Natural killer cell (primary cell): ENCODE measurements around the gene BEST2. TPM values are rescaled to one million over a fixed set of nuclear protein-coding genes. Genes with fewer than 3 reads are reported as not detected.
A peak's percentile ranks its signal among the peaks of the same experiment; 100 is the strongest.
"Not testable (repeated sequence)": the region's sequence is repeated elsewhere in the genome, so short reads cannot be mapped to it uniquely, and the experiment has no call there.

Source experiments
- ATAC-seq, 3 donors: fragments of 150-1000 bp in 2 of 3; fragments of 200-7000 bp in 1 of 3; cut with Tn5 transposase; 1 replicate in 1 of 3; 2 replicates in 2 of 3; pipeline ENCODE4 v1.10.0; 2021; ENCODE audit warnings: mild to moderate bottlenecking in 2 of 3, moderate library complexity in 2 of 3
- DNase-seq, 2 donors: peaks; one replicate each; pipeline versions ENCODE4 v3.0.0 to v3.0.0-alpha.2; 2013 to 2021; ENCODE audit warnings: mixed read lengths in 1 of 2
- H3K27ac ChIP-seq: one replicate; pipeline ENCODE4 v1.5.1; 2013; ENCODE audit warnings: mild to moderate bottlenecking, low read length
- H3K27me3 ChIP-seq: one replicate; pipeline ENCODE4 v1.6.1; 2013; ENCODE audit warnings: low read length; ENCODE audit not compliant: control insufficient read depth, insufficient read depth
- H3K36me3 ChIP-seq: one replicate; pipeline ENCODE4 v1.6.1; 2013; ENCODE audit warnings: low read length; ENCODE audit not compliant: control insufficient read depth, insufficient read depth
- H3K4me1 ChIP-seq: one replicate; pipeline ENCODE4 v1.6.1; 2013; ENCODE audit warnings: low read length; ENCODE audit not compliant: control insufficient read depth, insufficient read depth
- H3K4me3 ChIP-seq: one replicate; pipeline ENCODE4 v1.5.1; 2013; ENCODE audit warnings: low read length
- H3K9me3 ChIP-seq: one replicate; pipeline ENCODE4 v1.6.1; 2013; ENCODE audit warnings: low read length; ENCODE audit not compliant: control insufficient read depth, insufficient read depth
- H3K27ac Mint-ChIP-seq, 2 donors: one replicate each; pipeline ENCODE4 v1.8.0; 2022; ENCODE audit warnings: mild to moderate bottlenecking in 2 of 2, mixed read lengths in 2 of 2, moderate library complexity in 1 of 2
- H3K27me3 Mint-ChIP-seq, 2 donors: one replicate each; pipeline ENCODE4 v1.8.0; 2022; ENCODE audit warnings: low read depth in 2 of 2, mixed read lengths in 2 of 2
- H3K36me3 Mint-ChIP-seq: one replicate; pipeline ENCODE4 v1.8.0; 2022; ENCODE audit warnings: mixed read lengths
- H3K4me1 Mint-ChIP-seq, 2 donors: one replicate each; pipeline ENCODE4 v1.8.0; 2022; ENCODE audit warnings: mixed read lengths in 2 of 2
- H3K4me3 Mint-ChIP-seq: one replicate; pipeline ENCODE4 v1.8.0; 2022; ENCODE audit warnings: mild to moderate bottlenecking, moderate library complexity, mixed read lengths
- H3K9me3 Mint-ChIP-seq, 2 donors: one replicate each; pipeline ENCODE4 v1.8.0; 2022; ENCODE audit warnings: mixed read lengths in 2 of 2
- WGBS: methylation state at CpG from one replicate; pipeline ENCODE4 v1.1.7; 2013; ENCODE audit warnings: missing lambda C conversion rate; ENCODE audit not compliant: insufficient coverage; 5-methylcytosine and 5-hydroxymethylcytosine counted together
- intact Hi-C: fragments of 100-400 bp; cut with micrococcal nuclease; formaldehyde crosslinking; loops from one replicate; pipeline ENCODE4 v1.14.2; 2022
- total RNA-seq, 4 donors: library from RNA; stranded (reverse); fragments of 120-200 nt in 1 of 4; gene quantifications; one replicate each; pipeline versions ENCODE4 v1.2.3 to v1.2.4, GENCODE V29; 2013 to 2022
- TF ChIP-seq, protein P1 (sequence below): fragments of 200-600 bp; IDR thresholded peaks from one replicate; pipeline ENCODE4 v1.8.0; 2022; ENCODE audit warnings: antibody characterized with exemption

Gene BEST2
- total RNA-seq, 3 donors from 2014 or later (not counting 1 experiment from before 2014, with no cell fraction given): not detected

- no peak for ATAC-seq
- Histone ChIP-seq H3K4me1 (peaks cover 36% of the 10 kb centered on the region), H3K27me3 (no peaks in the 10 kb centered on the region), H3K4me3 (peak overlapping the region; percentile 60), H3K27ac (peak overlapping the region; percentile 44), H3K36me3 (peaks cover 8% of the 10 kb centered on the region), H3K9me3 (no peaks in the 10 kb centered on the region)
- Mint-ChIP-seq H3K9me3 (no peaks in the 10 kb centered on the region), H3K27ac (peak overlapping the region; percentile 91 to 96), H3K4me3 (peak overlapping the region; percentile 93), H3K36me3 (no peaks in the 10 kb centered on the region), H3K27me3 (no peaks in the 10 kb centered on the region), H3K4me1 (peaks cover 26 to 42% of the 10 kb centered on the region in 2 donors)
- WGBS: under 1% methylated on average over 7 of the region's 7 CpGs
- TF ChIP-seq, protein P1, sequence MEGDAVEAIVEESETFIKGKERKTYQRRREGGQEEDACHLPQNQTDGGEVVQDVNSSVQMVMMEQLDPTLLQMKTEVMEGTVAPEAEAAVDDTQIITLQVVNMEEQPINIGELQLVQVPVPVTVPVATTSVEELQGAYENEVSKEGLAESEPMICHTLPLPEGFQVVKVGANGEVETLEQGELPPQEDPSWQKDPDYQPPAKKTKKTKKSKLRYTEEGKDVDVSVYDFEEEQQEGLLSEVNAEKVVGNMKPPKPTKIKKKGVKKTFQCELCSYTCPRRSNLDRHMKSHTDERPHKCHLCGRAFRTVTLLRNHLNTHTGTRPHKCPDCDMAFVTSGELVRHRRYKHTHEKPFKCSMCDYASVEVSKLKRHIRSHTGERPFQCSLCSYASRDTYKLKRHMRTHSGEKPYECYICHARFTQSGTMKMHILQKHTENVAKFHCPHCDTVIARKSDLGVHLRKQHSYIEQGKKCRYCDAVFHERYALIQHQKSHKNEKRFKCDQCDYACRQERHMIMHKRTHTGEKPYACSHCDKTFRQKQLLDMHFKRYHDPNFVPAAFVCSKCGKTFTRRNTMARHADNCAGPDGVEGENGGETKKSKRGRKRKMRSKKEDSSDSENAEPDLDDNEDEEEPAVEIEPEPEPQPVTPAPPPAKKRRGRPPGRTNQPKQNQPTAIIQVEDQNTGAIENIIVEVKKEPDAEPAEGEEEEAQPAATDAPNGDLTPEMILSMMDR: no peak
- intact Hi-C loops: loop anchor here (1.0 to 5.0 kb wide), 4 partner anchors 10 to 69 kb away; partner anchors contain the start of genes DHPS, JUNB, MAN2B1 and WDR83
- no peak for DNase-seq
Measured at GRCh38 chr19:12723381-12723640, 28.3 kb upstream of the BEST2 start.

- TF ChIP-seq, protein P1: no peak
- Mint-ChIP-seq H3K4me3 (peak within 1 kb of the TSS; percentile 93), H3K36me3 (no peaks in the 10 kb centered on the region), H3K9me3 (no peaks in the 10 kb centered on the region), H3K4me1 (peaks cover 26 to 40% of the 10 kb centered on the region in 2 donors), H3K27me3 (no peaks in the 10 kb centered on the region), H3K27ac (peak within 1 kb of the TSS; percentile 91 to 96)
- ATAC-seq (peak in 2 of 3 donors; percentile 16 to 19), DNase-seq (peak; percentile 23 to 77)
- no peaks in the 10 kb centered on the region for H3K27me3 ChIP-seq
- WGBS: 6% methylated on average over 28 of the region's 28 CpGs
- H3K4me1 ChIP-seq: peaks cover 36% of the 10 kb centered on the region
- peaks cover 7% of the 10 kb centered on the region for H3K36me3 ChIP-seq
- H3K27ac ChIP-seq: peak within 1 kb of the TSS; percentile 44
- no peaks in the 10 kb centered on the region for H3K9me3 ChIP-seq
- peak within 1 kb of the TSS; percentile 60 for H3K4me3 ChIP-seq
- intact Hi-C loops: loop anchor here (1.0 to 5.0 kb wide), 4 partner anchors 9 to 68 kb away; partner anchors contain the start of genes DHPS, JUNB, MAN2B1 and WDR83
Measured at GRCh38 chr19:12723641-12724426, 27.8 kb upstream of the BEST2 start, which contains the start of gene TNPO2. Gene TNPO2 (minus strand): TSS chr19:12723932. CDS start chr19:12720977, 2,955 bp downstream.

GRCh38 chr19:12725612-12726011 is 26.0 kb upstream of the BEST2 start:
- H3K36me3 ChIP-seq: peaks cover 22% of the 10 kb centered on the region
- H3K9me3 ChIP-seq, H3K27ac Mint-ChIP-seq, H3K27me3 ChIP-seq, H3K27me3 Mint-ChIP-seq, H3K4me3 ChIP-seq, H3K27ac ChIP-seq, H3K4me3 Mint-ChIP-seq, intact Hi-C loops, H3K9me3 Mint-ChIP-seq, H3K36me3 Mint-ChIP-seq, ATAC-seq, DNase-seq: not testable (repeated sequence)
- peaks cover 30 to 44% of the 10 kb centered on the region in 2 donors for H3K4me1 Mint-ChIP-seq
- H3K4me1 ChIP-seq: peaks cover 37% of the 10 kb centered on the region
- 94% methylated on average over 10 of the region's 10 CpGs for WGBS

DNA sequence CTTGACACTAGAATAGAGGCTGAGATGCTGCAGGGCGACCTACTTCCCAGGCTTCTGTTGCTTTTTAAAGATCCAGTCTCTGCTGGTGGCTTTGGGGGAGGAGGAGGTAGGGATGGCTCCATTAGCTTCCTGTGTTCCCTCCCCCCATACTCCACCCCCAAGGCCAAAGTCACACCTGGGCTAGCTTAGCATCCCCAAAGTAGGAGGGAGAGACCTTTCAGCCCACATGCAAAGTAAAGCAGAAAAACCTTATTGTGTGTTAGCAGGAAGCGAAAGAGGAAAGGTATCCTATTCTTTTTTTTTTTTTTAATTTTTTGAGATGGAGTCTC is 24.6 kb upstream of the BEST2 start:
- no peak overlapping the region for H3K4me3 Mint-ChIP-seq
- no peaks in the 10 kb centered on the region for H3K9me3 ChIP-seq
- H3K4me3 ChIP-seq: no peak overlapping the region
- H3K4me1 ChIP-seq: peaks cover 34% of the 10 kb centered on the region
- no peaks in the 10 kb centered on the region for H3K9me3 Mint-ChIP-seq
- H3K36me3 Mint-ChIP-seq: no peaks in the 10 kb centered on the region
- H3K27ac ChIP-seq: no peak overlapping the region
- peaks cover 28% of the 10 kb centered on the region for H3K36me3 ChIP-seq
- peaks cover 23 to 33% of the 10 kb centered on the region in 2 donors for H3K4me1 Mint-ChIP-seq
- no peaks in the 10 kb centered on the region for H3K27me3 ChIP-seq
- TF ChIP-seq, protein P1: no peak
- H3K27me3 Mint-ChIP-seq: no peaks in the 10 kb centered on the region
- DNase-seq (no peak), ATAC-seq (no peak)
- intact Hi-C loops: no loop called here
- WGBS: 94% methylated on average over 2 of the region's 2 CpGs
- peak overlapping the region in 1 of 2 donors; percentile 60 for H3K27ac Mint-ChIP-seq
